ENCODE measurements around the gene SERPINA1.

GRCh38 chr14:94331462-94331861 is 56.9 kb downstream of the SERPINA1 start:
- TF ChIP-seq SMAD1 (CRISPR knock-in tag; IDR thresholded peaks at IDR 0.05; ENCODE audit: borderline replicate concordance, low read depth): no peak
- TF ChIP-seq CTCF (CRISPR knock-in tag; IDR thresholded peaks at IDR 0.05): no peak
- TF ChIP-seq, protein P1, sequence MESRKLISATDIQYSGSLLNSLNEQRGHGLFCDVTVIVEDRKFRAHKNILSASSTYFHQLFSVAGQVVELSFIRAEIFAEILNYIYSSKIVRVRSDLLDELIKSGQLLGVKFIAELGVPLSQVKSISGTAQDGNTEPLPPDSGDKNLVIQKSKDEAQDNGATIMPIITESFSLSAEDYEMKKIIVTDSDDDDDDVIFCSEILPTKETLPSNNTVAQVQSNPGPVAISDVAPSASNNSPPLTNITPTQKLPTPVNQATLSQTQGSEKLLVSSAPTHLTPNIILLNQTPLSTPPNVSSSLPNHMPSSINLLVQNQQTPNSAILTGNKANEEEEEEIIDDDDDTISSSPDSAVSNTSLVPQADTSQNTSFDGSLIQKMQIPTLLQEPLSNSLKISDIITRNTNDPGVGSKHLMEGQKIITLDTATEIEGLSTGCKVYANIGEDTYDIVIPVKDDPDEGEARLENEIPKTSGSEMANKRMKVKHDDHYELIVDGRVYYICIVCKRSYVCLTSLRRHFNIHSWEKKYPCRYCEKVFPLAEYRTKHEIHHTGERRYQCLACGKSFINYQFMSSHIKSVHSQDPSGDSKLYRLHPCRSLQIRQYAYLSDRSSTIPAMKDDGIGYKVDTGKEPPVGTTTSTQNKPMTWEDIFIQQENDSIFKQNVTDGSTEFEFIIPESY (CRISPR knock-in tag; IDR thresholded peaks at IDR 0.05): no peak
- no peak for TF ChIP-seq ZNF576 (CRISPR knock-in tag; IDR thresholded peaks at IDR 0.05)
- no peak for TF ChIP-seq ZNF318 (CRISPR knock-in tag; IDR thresholded peaks at IDR 0.05)
- TF ChIP-seq EP300 (IDR thresholded peaks at IDR 0.05; ENCODE audit: low read depth in 2 of 2, low read length in 2 of 2): no peak
- no peak for TF ChIP-seq EP300 (CRISPR knock-in tag; IDR thresholded peaks at IDR 0.05; ENCODE audit: borderline replicate concordance)
- no peak for TF ChIP-seq ZNF230 (CRISPR knock-in tag; IDR thresholded peaks at IDR 0.05)
- no peak for TF ChIP-seq MAFF (IDR thresholded peaks at IDR 0.05; ENCODE audit: low read depth, low read length)
- TF ChIP-seq ZNF672 (CRISPR knock-in tag; IDR thresholded peaks at IDR 0.05): no peak
- no peak for TF ChIP-seq EED (CRISPR knock-in tag; IDR thresholded peaks at IDR 0.05)
